Testis (tissue), 2 donors: ENCODE data around the gene SIK3.

ENCODE experiments used
- CTCF ChIP-seq, 3 experiments: fragments of 450-650 bp in 2 of 3; fragments of 200-600 bp in 1 of 3; sonication (generic) in 1 of 3; IDR thresholded peaks; one replicate each; pipeline ENCODE4 v1.5.1; 2016 to 2019; ENCODE audit warnings: antibody characterized with exemption in 3 of 3, mild to moderate bottlenecking in 2 of 3, moderate library complexity in 1 of 3
- POLR2A ChIP-seq: fragments of 450-650 bp; IDR thresholded peaks from one replicate; pipeline ENCODE4 v1.6.1; 2017; ENCODE audit warnings: antibody characterized with exemption, mild to moderate bottlenecking, moderate library complexity

GRCh38 chr11:116813170-116813569 is 285.1 kb downstream of the SIK3 start:
- TF ChIP-seq POLR2A (no peak), CTCF (IDR thresholded peaks at IDR 0.05) (no peak)
